Naive thymus-derived CD4-positive, alpha-beta T cell (primary cell): Measurements from ENCODE around the gene PTPRS. TPM values are rescaled to one million over a fixed set of nuclear protein-coding genes. Genes with fewer than 3 reads are reported as not detected.

Experiments used
- ATAC-seq: fragments of 150-1000 bp; cut with Tn5 transposase; 2 replicates; pipeline ENCODE4 v1.10.0; 2021; ENCODE audit warnings: mild to moderate bottlenecking, moderate library complexity
- CTCF ChIA-PET: fragments of 350-600 bp; sonication (Branson Sonifier 250); formaldehyde crosslinking; loops from one replicate; lab custom pipeline; 2021; ENCODE audit warnings: antibody characterized with exemption; lab: Charles Lee
- POLR2A ChIA-PET: fragments of 350-600 bp; sonication (Branson Sonifier 250); formaldehyde crosslinking; loops from one replicate; lab custom pipeline; 2021; ENCODE audit warnings: antibody characterized with exemption, inconsistent platforms; lab: Charles Lee
- DNase-seq, 9 donors: peaks; one replicate each; pipeline versions ENCODE4 v3.0.0 to v3.0.0-alpha.2; 2020 to 2022; ENCODE audit warnings: mixed read lengths in 1 of 9
- H3K27ac ChIP-seq: one replicate; pipeline ENCODE4 v1.7.0; 2013; ENCODE audit warnings: mild to moderate bottlenecking, low read depth, low read length, moderate library complexity
- H3K27me3 ChIP-seq, 2 donors: one replicate each; pipeline ENCODE4 v1.7.0; 2013; ENCODE audit warnings: low read length in 2 of 2, mild to moderate bottlenecking in 2 of 2, moderate library complexity in 2 of 2; ENCODE audit not compliant: control insufficient read depth in 2 of 2, insufficient read depth in 2 of 2
- H3K36me3 ChIP-seq, 3 experiments: 1 replicate in 2 of 3; 2 replicates in 1 of 3; pipeline ENCODE4 v1.7.0; 2013; ENCODE audit warnings: low read length in 3 of 3, mild to moderate bottlenecking in 3 of 3, moderate library complexity in 1 of 3; ENCODE audit not compliant: insufficient read depth in 3 of 3, control insufficient read depth in 2 of 3
- H3K4me1 ChIP-seq, 2 donors: one replicate each; pipeline ENCODE4 v1.7.0; 2013; ENCODE audit warnings: low read length in 2 of 2, mild to moderate bottlenecking in 2 of 2, moderate library complexity in 1 of 2; ENCODE audit not compliant: control insufficient read depth in 2 of 2, insufficient read depth in 2 of 2
- H3K4me3 ChIP-seq: 2 replicates; pipeline ENCODE4 v1.7.0; 2013; ENCODE audit warnings: mild to moderate bottlenecking, low read length
- H3K9me3 ChIP-seq, 3 experiments: 1 replicate in 2 of 3; 2 replicates in 1 of 3; pipeline ENCODE4 v1.7.0; 2013; ENCODE audit warnings: low read length in 3 of 3; ENCODE audit not compliant: control insufficient read depth in 2 of 3
- H3K27ac Mint-ChIP-seq, 9 donors: one replicate each; pipeline ENCODE4 v1.8.0; 2020 to 2022; ENCODE audit warnings: mixed read lengths in 9 of 9, mild to moderate bottlenecking in 8 of 9, moderate library complexity in 5 of 9, inconsistent platforms in 2 of 9
- H3K27me3 Mint-ChIP-seq, 5 donors: one replicate each; pipeline ENCODE4 v1.8.0; 2021 to 2022; ENCODE audit warnings: mixed read lengths in 5 of 5, mild to moderate bottlenecking in 1 of 5
- H3K36me3 Mint-ChIP-seq, 5 donors: one replicate each; pipeline ENCODE4 v1.8.0; 2020 to 2022; ENCODE audit warnings: mixed read lengths in 5 of 5, mild to moderate bottlenecking in 3 of 5, inconsistent platforms in 1 of 5
- H3K4me1 Mint-ChIP-seq, 7 donors: one replicate each; pipeline ENCODE4 v1.8.0; 2020 to 2022; ENCODE audit warnings: mixed read lengths in 7 of 7, mild to moderate bottlenecking in 3 of 7, inconsistent platforms in 1 of 7
- H3K4me3 Mint-ChIP-seq, 10 donors: one replicate each; pipeline ENCODE4 v1.8.0; 2020 to 2022; ENCODE audit warnings: mild to moderate bottlenecking in 10 of 10, mixed read lengths in 10 of 10, moderate library complexity in 6 of 10, inconsistent platforms in 2 of 10
- H3K9me3 Mint-ChIP-seq, 11 donors: one replicate each; pipeline ENCODE4 v1.8.0; 2020 to 2022; ENCODE audit warnings: mixed read lengths in 11 of 11, mild to moderate bottlenecking in 4 of 11, inconsistent platforms in 1 of 11, moderate library complexity in 1 of 11
- intact Hi-C, 2 donors: fragments of 100-400 bp; cut with micrococcal nuclease; formaldehyde crosslinking; loops; one replicate each; pipeline ENCODE4 v1.15.1; 2023
- polyA plus RNA-seq, 2 donors: library from polyadenylated mRNA; unstranded; fragments of 300-500 nt; fragmentation: Illumina TruSeq; gene quantifications; one replicate each; pipeline ENCODE4 v1.2.3, GENCODE V29; 2021
- total RNA-seq, 6 experiments: library from RNA in 5 of 6; stranded (reverse) in 5 of 6; gene quantifications; 1 replicate in 5 of 6; 2 replicates in 1 of 6; pipeline ENCODE4 v1.2.3 and lab custom pipeline; 2021 to 2026

Gene PTPRS
- total and polyA plus RNA-seq, 7 experiments from 2014 or later, result 0.51 to 9.3 (median 2.9) TPM; not detected in 1

DNA sequence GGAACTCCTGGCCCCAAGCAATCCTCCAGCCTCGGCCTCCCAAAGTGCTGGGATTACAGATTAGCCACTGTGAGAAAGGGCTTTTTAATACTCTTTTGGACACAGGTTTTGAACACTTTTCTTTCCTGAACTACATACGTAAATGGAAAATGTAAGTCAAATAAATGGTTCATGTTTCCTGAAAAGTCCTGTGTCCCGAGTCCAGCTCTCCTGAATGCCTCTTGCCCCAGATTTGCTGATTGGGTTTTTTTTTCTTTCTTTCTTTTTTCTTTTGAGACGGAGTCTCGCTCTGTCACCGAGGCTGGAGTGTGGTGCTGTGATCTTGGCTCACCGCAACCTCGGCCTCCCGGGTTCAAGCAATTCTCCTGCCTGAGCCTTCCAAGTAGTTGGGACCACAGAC is 24.5 kb downstream of the PTPRS start:
- no peaks in the 10 kb centered on the region for H3K9me3 ChIP-seq
- ATAC-seq, result no peak
- H3K27me3 ChIP-seq, result no peaks in the 10 kb centered on the region
- H3K4me3 Mint-ChIP-seq, result no peak overlapping the region
- H3K27ac ChIP-seq, result no peak overlapping the region
- ChIA-PET CTCF (no interaction called here), POLR2A (no interaction called here)
- no peak for DNase-seq
- no peaks in the 10 kb centered on the region for H3K36me3 ChIP-seq
- H3K4me1 Mint-ChIP-seq, result peaks cover 0 to 8% (median 0%) of the 10 kb centered on the region in 7 donors
- no peak overlapping the region for H3K4me3 ChIP-seq
- H3K9me3 Mint-ChIP-seq, result peaks cover 0 to 2% (median 0%) of the 10 kb centered on the region in 11 donors
- H3K27ac Mint-ChIP-seq, result no peak overlapping the region
- H3K27me3 Mint-ChIP-seq, result peaks cover 0 to 25% (median 11%) of the 10 kb centered on the region in 5 donors
- peaks cover 0 to 7% (median 0%) of the 10 kb centered on the region in 5 donors for H3K36me3 Mint-ChIP-seq
- intact Hi-C loops, result no loop called here
- no peaks in the 10 kb centered on the region for H3K4me1 ChIP-seq

DNA sequence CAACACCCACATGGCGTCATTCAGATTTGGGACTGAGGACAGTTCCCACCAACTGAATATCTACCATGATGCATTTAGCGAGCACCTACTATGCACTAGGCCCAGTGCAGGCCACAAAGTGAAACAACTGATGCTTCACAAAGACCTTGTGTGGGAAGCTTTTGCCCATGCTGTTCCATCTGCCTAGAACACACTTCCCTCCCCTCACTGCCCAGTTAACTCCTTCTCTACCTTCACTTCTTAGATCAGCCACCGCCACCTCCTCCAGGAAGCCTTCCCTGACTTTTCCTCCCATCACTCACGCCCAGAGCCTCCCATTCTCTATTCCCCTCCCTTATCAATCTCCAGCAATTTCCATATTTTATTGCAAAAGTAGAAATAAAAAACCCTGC is 25.7 kb downstream of the PTPRS start:
- H3K27me3 Mint-ChIP-seq, result peaks cover 0 to 22% (median 5%) of the 10 kb centered on the region in 5 donors
- Histone ChIP-seq H3K4me3 (no peak overlapping the region), H3K36me3 (no peaks in the 10 kb centered on the region), H3K27ac (no peak overlapping the region), H3K4me1 (no peaks in the 10 kb centered on the region), H3K27me3 (no peaks in the 10 kb centered on the region), H3K9me3 (no peaks in the 10 kb centered on the region)
- DNase-seq, result no peak
- peaks cover 0 to 2% (median 0%) of the 10 kb centered on the region in 11 donors for H3K9me3 Mint-ChIP-seq
- no peak for ATAC-seq
- no peak overlapping the region for H3K4me3 Mint-ChIP-seq
- ChIA-PET CTCF (no interaction called here), POLR2A (no interaction called here)
- intact Hi-C loops, result no loop called here
- H3K27ac Mint-ChIP-seq, result no peak overlapping the region
- H3K4me1 Mint-ChIP-seq, result peaks cover 0 to 8% (median 0%) of the 10 kb centered on the region in 7 donors
- peaks cover 0 to 7% (median 0%) of the 10 kb centered on the region in 5 donors for H3K36me3 Mint-ChIP-seq

DNA sequence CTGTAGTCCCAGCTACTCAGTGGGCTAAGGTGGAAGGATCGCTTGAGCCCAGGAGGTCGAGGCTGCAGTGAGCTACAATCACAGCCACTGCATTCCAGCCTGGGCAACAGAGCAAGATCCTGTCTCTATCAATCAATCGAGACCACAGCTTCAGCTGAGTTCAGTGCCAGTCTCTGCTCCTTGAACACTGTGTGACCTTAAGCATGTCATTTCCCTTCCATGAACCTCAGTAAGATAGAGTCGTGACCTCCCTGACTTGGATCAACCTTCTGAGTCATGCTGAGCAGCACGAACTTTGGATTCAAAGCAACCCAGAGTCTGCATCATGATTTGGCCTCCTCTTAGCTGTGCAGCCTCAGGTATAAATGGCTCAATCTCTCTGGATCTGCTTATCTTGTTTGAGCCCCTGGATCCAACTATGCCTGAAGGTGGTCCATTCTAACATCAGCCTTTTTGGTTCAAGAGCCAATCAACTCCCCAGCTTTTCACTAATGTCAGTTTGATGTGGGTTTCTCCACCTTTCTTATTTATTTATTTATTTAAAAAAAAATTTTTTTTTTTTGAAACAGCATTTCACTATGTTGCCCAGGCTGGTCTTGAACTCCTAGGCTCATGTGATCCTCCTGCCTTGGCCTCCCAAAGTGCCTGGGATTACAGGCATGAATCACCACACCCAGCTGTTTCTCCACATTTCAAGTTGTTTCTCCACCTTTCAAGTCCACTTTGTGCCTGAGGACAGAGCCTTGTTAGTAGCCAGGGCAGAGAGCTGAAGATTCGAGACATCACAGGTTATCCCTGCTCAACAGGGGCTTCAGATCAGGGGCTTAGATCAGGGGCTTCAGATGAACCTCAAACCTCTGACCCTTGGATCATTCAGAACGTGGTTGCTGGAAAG is 26.4 kb downstream of the PTPRS start:
- H3K27ac Mint-ChIP-seq, result no peak overlapping the region
- H3K9me3 Mint-ChIP-seq, result peaks cover 0 to 2% (median 0%) of the 10 kb centered on the region in 11 donors
- DNase-seq (no peak), ATAC-seq (no peak)
- Histone ChIP-seq H3K27me3 (no peaks in the 10 kb centered on the region), H3K9me3 (no peaks in the 10 kb centered on the region), H3K4me1 (no peaks in the 10 kb centered on the region), H3K36me3 (no peaks in the 10 kb centered on the region), H3K27ac (no peak overlapping the region), H3K4me3 (no peak overlapping the region)
- ChIA-PET CTCF (no interaction called here), POLR2A (no interaction called here)
- H3K4me3 Mint-ChIP-seq, result no peak overlapping the region
- peaks cover 0 to 8% (median 0%) of the 10 kb centered on the region in 7 donors for H3K4me1 Mint-ChIP-seq
- peaks cover 0 to 17% (median 5%) of the 10 kb centered on the region in 5 donors for H3K27me3 Mint-ChIP-seq
- intact Hi-C loops, result no loop called here
- H3K36me3 Mint-ChIP-seq, result peaks cover 0 to 7% (median 0%) of the 10 kb centered on the region in 5 donors

DNA sequence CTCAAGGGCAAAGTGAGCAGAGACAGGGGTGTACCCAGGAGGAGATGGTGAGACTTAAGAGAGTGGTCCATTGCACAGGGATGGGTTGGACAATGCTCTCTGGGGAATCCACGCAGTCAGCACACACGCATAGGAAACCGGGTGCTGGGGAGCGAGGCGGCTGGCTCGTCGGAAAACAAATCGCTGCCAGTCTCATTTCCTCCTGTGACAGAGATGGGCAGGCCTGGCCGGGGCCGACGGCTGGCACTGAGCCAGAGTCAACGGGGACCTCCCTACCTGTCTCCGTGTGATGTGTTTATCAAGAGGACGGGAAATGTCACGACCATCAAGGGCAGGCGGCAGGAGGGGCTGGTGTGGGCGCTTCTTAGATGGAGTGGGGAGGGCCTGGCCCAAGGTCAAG is 27.3 kb downstream of the PTPRS start:
- intact Hi-C loops, result no loop called here
- H3K4me3 Mint-ChIP-seq, result no peak overlapping the region
- no peak overlapping the region for H3K27ac Mint-ChIP-seq
- ATAC-seq (no peak), DNase-seq (no peak)
- Histone ChIP-seq H3K36me3 (no peaks in the 10 kb centered on the region), H3K27ac (no peak overlapping the region), H3K9me3 (no peaks in the 10 kb centered on the region), H3K27me3 (no peaks in the 10 kb centered on the region), H3K4me1 (no peaks in the 10 kb centered on the region), H3K4me3 (no peak overlapping the region)
- peaks cover 0 to 8% (median 0%) of the 10 kb centered on the region in 7 donors for H3K4me1 Mint-ChIP-seq
- H3K9me3 Mint-ChIP-seq, result peaks cover 0 to 2% (median 0%) of the 10 kb centered on the region in 11 donors
- H3K36me3 Mint-ChIP-seq, result peaks cover 0 to 4% (median 0%) of the 10 kb centered on the region in 5 donors
- ChIA-PET POLR2A (no interaction called here), CTCF (no interaction called here)
- peaks cover 0 to 12% (median 0%) of the 10 kb centered on the region in 5 donors for H3K27me3 Mint-ChIP-seq

DNA sequence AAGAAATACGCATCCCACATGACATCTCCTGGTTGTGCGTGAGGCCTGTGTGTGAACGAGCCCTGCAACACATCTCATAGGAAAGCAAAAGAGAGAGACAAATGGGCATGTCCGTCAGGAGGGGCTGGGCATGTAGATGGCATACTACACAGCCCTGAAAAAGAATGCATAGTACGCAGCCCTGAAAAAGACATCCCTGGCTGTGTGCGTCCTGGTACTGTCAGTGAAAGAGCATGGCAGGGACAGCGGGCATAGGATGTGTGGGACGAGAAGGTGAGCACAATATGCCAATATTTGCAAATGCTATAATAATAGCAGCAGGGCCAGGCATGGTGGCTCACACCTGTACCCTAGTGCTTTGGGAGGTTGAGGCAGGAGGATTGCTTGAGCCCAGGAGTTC is 28.6 kb downstream of the PTPRS start:
- H3K36me3 ChIP-seq, result no peaks in the 10 kb centered on the region
- no peaks in the 10 kb centered on the region for H3K4me1 ChIP-seq
- intact Hi-C loops, result no loop called here
- H3K9me3 ChIP-seq, result no peaks in the 10 kb centered on the region
- CTCF ChIA-PET, result no interaction called here
- POLR2A ChIA-PET, result no interaction called here
- H3K27me3 ChIP-seq, result no peaks in the 10 kb centered on the region
- peaks cover 0 to 2% (median 0%) of the 10 kb centered on the region in 11 donors for H3K9me3 Mint-ChIP-seq
- H3K27ac Mint-ChIP-seq, result no peak overlapping the region
- DNase-seq, result no peak
- H3K4me3 ChIP-seq, result no peak overlapping the region
- H3K4me1 Mint-ChIP-seq, result peaks cover 0 to 8% (median 0%) of the 10 kb centered on the region in 7 donors
- H3K27me3 Mint-ChIP-seq, result peaks cover 0 to 12% (median 2%) of the 10 kb centered on the region in 5 donors
- H3K4me3 Mint-ChIP-seq, result no peak overlapping the region
- peaks cover 0 to 4% (median 0%) of the 10 kb centered on the region in 5 donors for H3K36me3 Mint-ChIP-seq
- ATAC-seq, result no peak
- no peak overlapping the region for H3K27ac ChIP-seq

GRCh38 chr19:5309438-5310204 is 31.0 kb downstream of the PTPRS start:
- intact Hi-C loops, result no loop called here
- no peaks in the 10 kb centered on the region for H3K36me3 ChIP-seq
- no peaks in the 10 kb centered on the region for H3K36me3 Mint-ChIP-seq
- H3K27ac ChIP-seq, result no peak overlapping the region
- H3K27ac Mint-ChIP-seq, result no peak overlapping the region
- peaks cover 0 to 9% (median 2%) of the 10 kb centered on the region in 5 donors for H3K27me3 Mint-ChIP-seq
- peaks cover 0 to 5% (median 0%) of the 10 kb centered on the region in 7 donors for H3K4me1 Mint-ChIP-seq
- H3K9me3 ChIP-seq, result no peaks in the 10 kb centered on the region
- ATAC-seq (no peak), DNase-seq (no peak)
- H3K4me3 Mint-ChIP-seq, result no peak overlapping the region
- H3K27me3 ChIP-seq, result no peaks in the 10 kb centered on the region
- ChIA-PET POLR2A (no interaction called here), CTCF (no interaction called here)
- H3K4me3 ChIP-seq, result no peak overlapping the region
- H3K9me3 Mint-ChIP-seq, result no peaks in the 10 kb centered on the region
- H3K4me1 ChIP-seq, result no peaks in the 10 kb centered on the region
